ENCODE results near the gene ZNF789. TPM values are rescaled to one million over a fixed set of nuclear protein-coding genes. Genes with fewer than 3 reads are reported as not detected.
A peak's percentile ranks its signal among the peaks of the same experiment; 100 is the strongest.
"Not testable (repeated sequence)": the region's sequence is repeated elsewhere in the genome, so short reads cannot be mapped to it uniquely, and the experiment has no call there.

ZNF789 gene
- total RNA-seq, 1 donor from 2014 or later: 13.0 TPM

- no peak for DNase-seq (ENCODE audit: low spot score)
These were observed 14.8 kb upstream of the ZNF789 start for GRCh38 chr7:99457650-99458493.

DNA sequence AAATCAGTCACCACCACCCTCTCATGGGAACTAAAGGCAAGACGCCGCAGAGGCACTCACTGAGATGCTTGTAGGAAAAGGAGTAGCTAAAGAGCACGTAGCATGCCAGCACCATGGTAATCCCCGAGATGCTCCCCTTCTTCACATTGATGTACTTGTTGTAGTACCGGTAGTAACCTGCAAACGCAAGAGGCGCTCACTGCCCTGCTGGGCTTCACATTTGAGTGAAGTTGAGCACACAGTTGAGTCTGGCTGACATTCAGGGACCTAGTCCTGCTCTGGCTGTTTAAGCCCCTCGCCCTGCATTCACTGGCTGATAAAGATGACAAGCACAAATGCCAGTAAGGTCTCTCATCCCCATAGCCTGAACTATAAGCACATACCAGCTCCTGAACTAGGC lies 13.6 kb upstream of the ZNF789 start:
- no peak for DNase-seq (ENCODE audit: low spot score)

- DNase-seq (ENCODE audit: low spot score): no peak
These were observed 12.0 kb upstream of the ZNF789 start for GRCh38 chr7:99460651-99461050.

DNA sequence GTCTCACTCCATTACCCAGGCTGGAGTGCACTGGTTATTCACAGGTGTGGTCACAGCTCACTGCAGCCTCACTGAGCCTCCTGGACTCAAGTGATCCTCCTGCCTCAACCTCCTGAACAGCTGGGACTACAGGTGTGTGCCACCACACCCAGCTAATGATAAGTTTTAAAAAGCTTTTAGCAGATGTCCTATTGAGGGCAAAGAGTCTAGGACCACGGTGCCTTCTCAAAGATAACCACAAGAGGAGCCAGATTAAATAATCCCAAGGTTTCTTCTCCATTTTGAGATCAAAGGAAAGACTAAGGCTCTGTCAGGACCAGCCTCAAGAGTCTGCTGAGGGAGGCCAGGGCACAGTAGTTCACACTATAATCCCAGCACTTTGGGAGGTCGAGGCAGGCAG lies 11.5 kb upstream of the ZNF789 start:
- no peak for DNase-seq (ENCODE audit: low spot score)

- no peak for DNase-seq (ENCODE audit: low spot score)
These were observed 7.3 kb upstream of the ZNF789 start for GRCh38 chr7:99465421-99465768.

- DNase-seq (ENCODE audit: low spot score): no peak
These were observed 4.3 kb upstream of the ZNF789 start for GRCh38 chr7:99468336-99468918.

DNA sequence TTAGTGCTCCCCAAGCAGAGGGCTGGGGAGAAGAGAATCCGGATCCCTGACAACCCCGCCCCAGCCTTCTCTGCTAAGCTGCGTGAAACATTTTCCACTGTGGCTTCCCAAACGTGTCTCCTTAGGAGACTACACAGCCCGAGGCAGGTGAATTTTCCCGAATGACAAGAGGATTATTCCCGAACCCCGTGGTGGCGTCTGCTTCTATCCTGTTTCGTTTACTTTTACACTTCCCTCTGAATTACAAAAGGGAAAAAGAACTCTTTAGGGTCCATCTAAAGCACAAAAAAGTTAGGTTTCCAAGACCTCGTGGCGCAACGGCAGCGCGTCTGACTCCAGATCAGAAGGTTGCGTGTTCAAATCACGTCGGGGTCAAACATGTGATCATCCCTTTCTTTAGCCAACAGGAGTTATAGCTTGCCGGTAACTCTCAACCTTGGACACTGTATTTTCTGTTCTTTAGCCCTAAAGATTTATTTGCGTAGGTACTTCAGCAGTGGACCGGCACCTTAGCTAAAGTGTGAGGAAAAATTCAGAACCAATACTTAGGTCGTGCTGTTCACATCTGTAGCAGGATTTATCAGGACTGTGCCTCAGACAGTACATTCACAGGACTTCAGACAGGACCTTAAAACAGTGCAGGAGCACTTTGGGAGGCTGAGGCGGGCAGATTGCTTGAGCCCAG lies 3.2 kb upstream of the ZNF789 start:
- no peak for DNase-seq (ENCODE audit: low spot score)

GRCh38 chr7:99473315-99473596 lies 566 bp downstream of the ZNF789 start:
- peak; percentile 28 for DNase-seq (ENCODE audit: low spot score)

- DNase-seq (ENCODE audit: low spot score): no peak
These were observed 3.4 kb downstream of the ZNF789 start for GRCh38 chr7:99476107-99476506.

DNA sequence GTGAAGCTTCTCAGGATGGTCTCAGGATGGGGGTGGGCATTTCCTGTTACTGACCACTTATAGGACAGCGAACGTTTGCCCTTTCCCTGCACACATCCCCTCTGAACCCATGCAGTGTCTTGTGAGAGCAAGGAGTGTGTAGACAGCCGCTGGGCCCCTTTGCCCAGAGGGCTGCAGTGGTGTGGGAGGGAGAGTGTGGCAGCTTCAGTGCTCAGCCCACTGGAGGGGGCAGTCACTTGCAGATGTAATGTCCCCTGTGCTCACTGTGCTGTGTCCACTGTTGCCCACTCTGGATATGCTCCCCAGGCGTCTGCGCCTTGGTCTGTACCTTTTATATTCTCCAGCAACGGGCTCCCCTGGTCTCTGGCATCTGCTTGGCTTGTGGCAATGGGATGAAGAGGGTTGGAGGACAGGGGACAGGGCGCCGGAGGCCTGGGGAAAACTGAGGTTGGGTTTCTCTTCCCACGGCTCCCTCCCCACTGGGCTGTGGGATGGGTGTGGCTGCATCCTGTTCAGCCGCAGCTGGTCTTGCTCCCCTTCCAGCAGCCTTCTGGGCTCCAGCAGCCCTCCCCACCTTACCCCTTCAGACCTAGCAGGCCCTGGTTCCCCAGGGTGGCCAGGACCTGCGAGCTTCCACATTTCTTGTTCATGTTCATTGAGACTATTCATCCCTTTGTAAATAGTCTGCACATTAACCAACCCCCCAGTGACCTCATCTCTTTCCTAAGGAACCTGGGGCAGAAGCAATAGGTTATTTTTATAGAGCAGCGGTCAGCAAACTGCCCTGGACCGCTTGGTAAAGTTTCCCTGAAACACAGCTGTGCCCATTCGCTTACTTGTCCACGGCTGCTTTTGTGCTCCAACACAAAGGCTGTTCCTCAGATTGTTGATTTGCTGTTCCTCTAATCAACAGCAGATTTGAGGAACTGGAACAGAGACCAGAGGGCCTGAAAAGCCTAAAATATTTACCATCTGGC lies 6.1 kb downstream of the ZNF789 start:
- DNase-seq (ENCODE audit: low spot score): no peak

DNA sequence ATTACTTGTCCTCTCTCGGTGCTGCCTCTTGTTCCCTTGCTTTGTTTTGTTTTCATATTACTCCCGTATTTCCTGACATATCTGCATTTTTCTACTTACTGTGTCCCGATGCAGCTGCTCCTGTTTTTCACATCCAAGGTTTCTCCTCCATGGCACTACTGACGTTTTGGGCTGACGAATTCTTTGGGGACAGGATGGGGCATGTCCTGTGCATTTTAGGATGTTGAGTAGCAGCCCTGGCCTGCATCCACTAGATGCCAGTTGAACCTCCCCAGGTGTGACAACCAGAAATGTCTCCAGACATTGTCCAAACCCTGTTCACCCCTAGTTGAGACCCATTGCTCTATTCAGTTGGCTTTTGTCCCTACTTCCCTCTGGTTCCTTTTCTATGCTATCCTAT lies 12.4 kb downstream of the ZNF789 start:
- no peak for DNase-seq (ENCODE audit: low spot score)

DNA sequence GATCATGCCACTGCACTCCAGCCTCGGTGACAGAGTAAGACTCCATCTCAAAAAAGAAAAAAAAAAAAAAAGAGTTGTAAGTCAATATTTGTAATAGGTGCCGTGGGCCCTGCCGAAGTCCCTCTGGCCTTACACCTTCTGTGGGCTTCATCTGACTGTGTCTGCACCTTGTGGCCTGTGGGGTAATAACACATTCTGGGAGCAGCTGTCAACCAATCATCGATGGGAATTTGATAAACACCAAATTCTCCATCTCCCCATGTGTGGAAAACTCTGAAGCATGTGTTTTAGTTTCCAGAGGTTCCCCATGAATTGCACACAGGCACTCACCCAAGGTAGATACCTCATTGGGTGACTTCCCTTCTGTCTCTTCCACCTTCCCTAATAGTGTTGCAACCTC lies 16.5 kb downstream of the ZNF789 start:
- no peak for DNase-seq (ENCODE audit: low spot score)

DNA sequence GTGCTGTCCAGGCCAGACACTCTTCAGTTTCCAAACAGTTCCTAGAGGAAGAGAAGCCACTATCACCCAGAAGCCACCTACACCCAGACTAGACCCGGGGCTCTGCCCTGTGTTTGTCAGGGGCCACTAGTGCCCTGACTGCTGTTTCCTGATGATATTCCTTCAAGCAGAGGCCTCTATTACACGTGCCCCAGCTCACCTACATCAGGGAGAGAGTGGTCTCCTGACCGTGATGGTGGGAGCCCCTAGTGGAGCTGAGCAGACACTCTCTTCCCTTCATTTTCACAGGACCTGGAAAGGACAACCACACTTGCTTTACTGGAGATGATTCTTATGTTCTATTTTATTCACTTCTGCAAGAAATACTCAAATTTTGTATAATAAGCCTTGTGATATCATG lies 18.2 kb downstream of the ZNF789 start:
- DNase-seq (ENCODE audit: low spot score): no peak

DNA sequence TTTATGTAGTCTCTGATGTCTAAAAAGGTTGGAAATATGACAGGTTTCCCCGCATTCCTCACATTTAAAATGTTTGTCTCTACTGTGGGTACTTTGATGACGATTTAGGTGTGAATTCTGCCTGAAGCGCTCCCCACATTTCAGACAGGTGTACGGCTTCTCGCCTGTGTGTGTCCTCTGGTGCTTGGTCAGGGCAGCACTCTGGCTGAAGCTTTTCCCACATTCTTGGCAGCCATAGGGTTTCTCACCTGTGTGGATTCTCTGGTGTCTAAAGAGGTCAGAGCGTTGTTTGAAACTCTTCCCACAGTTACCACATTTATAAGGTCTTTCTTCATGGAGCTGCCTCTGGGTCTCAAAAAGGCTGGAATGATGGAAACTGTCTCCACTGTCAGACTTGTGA lies 21.1 kb downstream of the ZNF789 start:
- no peak for DNase-seq (ENCODE audit: low spot score)

GRCh38 chr7:99497766-99498545 lies 25.3 kb downstream of the ZNF789 start:
- DNase-seq (ENCODE audit: low spot score): no peak

GRCh38 chr7:99498546-99498944 lies 25.9 kb downstream of the ZNF789 start:
- no peak for DNase-seq (ENCODE audit: low spot score)

- no peak for DNase-seq (ENCODE audit: low spot score)
These were observed 26.7 kb downstream of the ZNF789 start for GRCh38 chr7:99499371-99499720.

- DNase-seq (ENCODE audit: low spot score): peak; percentile 92
These were observed 27.3 kb downstream of the ZNF789 start, which contains the start of gene ZNF394 for GRCh38 chr7:99499721-99500636. TSS of gene ZNF394 (minus strand) at chr7:99500281. CDS start at chr7:99500093, 188 bp downstream.

- DNase-seq (ENCODE audit: low spot score): no peak
These were observed 27.9 kb downstream of the ZNF789 start for GRCh38 chr7:99500637-99501009.

GRCh38 chr7:99501236-99501635 lies 28.5 kb downstream of the ZNF789 start:
- not testable (repeated sequence) for DNase-seq (ENCODE audit: low spot score)

Data from mucosa of gallbladder (tissue), 1 donor.